Stimulated activated CD4-positive, alpha-beta T cell treated with anti-CD3 and anti-CD28 coated beads, Interleukin-4, amount 100 ng/mL, for 24 hours (primary cell): ENCODE results near the gene C5orf15.
"Not testable (repeated sequence)": the region's sequence is repeated elsewhere in the genome, so short reads cannot be mapped to it uniquely, and the experiment has no call there.

Experiments used
- DNase-seq: peaks from one replicate; pipeline ENCODE4 v3.0.0-alpha.2; 2020

C5orf15 gene

DNA sequence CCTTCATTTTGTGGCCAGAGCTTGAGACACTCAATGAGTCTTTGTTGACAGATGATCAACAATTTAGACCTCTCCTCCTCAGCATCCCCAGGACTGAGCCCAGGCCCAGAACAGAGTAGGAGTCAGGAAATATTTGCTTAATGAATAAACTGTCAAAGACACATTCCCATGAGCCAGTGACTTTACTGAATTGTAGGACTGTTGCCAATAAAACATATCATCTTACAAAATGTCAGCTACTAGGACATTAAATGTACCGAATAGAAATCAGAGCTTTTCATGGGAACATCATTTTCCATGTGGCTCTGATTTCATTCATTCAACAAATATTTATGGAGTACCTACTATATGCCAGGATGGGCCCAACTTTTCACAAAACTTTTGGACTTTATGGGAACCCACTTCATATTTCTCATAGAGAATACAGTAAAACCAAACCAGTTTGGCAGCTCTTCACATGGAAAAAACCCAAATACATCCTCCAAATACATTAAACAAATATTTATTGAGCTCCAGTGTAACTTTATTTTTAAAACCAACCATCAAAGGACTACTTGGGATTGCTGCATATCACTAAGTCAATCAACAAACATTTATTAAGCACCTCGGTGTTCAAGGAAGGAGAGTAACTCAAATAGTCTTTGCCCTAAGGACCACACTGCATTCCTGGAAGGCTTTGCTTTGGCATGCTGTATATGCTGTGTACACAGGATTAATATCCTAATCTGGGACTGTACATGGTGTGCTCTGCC, 24.9 kb upstream of the C5orf15 start:
- DNase-seq, result no peak

DNA sequence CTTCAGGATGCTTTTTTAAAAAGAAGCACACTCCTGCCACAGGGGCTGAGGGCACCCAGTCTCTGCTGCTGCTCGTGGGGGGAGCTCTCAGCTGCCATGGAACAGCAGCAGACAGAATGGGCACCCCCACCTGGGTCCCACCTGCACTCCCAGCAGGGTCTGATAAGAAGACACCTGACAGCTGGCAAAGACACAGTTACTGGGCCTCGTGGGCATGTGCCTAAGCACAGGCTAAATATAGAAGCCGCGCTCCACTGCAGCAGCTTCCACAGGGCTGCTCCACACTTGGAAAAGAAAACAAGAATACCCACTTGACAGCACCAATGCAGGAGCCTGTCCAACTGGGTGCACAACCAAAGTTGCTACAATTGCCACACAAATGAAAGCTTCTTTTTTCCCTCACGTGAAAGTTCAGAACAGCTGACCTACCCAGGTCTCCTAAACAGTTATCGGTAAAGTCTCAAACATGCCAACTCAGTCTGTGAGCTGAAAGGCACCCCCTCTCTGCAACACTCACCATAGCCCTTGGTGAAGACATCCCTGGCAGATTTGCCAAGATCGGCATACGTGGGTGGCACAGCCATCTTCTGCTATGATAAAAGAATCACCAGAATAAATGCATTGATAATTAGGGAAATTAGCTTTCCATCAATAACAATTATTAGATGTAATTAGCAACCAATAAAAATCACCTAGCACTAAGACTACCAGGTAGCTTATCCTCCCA, 24.2 kb upstream of the C5orf15 start:
- DNase-seq, result no peak

DNA sequence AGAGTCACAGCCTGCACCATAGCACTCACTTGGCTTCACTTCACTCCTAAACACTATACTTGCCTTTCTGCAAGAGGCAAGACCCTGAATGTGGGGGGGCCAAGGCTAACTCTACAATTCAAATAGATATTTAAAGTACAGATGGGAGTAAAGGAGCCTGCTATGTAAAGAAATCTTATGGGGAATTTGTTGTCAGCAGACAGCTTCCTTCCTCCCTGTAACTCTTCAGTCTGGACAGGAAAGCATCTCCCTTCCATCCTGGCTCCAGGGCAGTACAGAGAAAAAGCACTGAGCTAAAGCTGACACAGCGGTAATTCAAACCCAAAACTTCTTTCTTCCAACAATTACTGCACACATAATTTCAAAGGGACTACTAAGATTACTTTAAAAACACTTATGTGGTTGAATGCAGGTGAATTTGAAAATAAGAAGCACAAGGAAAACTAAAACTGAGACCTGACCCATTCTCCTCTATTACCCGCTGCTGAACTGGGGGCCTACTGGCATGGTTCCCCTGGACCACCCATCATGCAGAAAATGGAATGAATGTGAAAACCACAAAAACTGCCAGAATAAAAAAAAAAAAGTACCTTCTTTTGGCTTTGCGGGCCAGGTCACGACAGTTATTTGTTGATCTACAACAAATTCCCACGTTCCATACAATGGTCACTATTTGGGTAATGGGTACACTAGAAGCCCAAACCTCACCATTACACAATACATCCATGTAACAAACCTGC, 22.9 kb upstream of the C5orf15 start:
- no peak for DNase-seq

DNA sequence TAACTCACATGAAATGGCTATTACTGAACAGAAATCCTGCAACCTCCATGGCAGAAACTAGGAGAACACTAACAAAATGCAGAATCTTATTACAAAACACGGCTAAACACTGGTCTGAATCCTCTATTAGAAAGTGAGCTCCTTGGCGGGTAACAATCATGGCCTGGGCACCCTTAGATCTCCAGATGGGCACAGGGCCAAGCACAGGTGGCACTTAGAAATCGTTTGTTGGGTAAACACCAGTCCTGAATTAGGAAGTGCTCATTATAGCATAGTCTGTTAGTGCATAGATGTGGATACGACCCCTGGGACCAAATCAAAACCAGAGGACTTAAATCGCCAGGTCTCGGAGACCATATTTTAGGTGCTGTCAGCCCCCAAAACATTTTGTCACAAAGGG, 22.0 kb upstream of the C5orf15 start:
- DNase-seq, result no peak

DNA sequence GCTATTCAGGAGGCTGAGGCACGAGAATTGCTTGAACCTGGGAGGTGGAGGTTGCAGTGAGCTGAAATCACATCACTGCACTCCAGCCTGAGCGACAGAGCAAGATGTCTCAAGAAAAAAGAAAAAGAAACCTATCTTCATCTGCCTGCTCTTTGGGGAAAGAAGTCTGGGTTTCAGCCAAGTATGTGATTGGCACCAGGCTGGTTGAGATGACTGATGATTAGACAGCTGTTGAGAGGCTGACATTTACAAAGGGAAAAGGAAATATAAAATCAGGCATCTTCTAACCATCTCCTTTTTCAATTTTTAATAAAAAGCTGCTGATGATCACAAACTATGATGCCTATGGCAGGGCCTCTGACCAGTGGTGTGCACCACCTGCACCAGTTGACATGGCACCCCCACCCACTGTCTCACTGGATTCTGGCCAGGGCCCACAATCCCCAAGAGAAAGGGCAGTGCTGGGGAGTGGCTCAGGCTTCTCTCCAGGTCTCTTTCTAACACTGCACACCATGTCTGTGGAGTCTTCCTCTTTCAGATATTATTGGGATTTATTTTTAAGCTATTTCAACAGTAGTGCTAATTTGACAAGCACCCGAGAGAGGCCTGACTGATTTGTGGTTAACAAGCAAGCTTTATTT, 17.2 kb upstream of the C5orf15 start:
- DNase-seq, result no peak

DNA sequence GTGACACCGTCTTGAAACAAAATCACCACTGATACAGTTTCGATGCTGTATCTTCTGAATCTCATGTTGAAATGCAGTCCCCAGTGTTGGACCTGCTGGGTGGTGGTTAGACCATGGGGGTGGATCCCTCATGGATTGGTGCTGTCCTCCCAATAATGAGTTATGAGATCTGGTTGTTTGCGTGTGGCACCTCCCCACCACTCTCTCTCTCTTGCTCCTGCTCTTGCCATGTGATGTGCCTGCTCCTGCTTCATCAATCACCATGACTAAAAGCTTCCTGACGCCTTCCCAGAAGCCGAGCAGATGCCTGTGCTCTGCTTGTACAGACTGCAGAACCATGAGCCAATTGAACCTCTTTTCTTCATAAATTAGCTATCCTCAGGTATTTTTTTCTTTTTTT, 15.2 kb upstream of the C5orf15 start:
- DNase-seq, result no peak

DNA sequence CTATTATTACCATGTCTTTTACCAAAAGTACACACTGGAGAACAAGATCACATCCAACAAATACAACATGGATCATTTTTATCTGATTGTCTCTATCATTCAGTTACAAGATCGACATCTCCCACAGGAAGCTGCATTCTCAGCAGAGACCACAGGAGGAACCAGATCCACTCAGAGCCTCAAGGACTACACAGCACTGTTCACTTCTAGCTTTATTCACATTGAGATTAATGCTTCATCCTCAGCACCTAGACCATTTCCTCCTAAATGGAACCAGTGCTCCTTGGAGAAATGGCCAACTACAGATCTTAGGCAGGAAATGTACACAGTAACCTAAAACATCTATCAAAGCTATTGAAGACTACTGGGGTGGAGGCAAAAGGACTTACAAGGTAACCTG, 13.3 kb upstream of the C5orf15 start:
- DNase-seq, result no peak

DNA sequence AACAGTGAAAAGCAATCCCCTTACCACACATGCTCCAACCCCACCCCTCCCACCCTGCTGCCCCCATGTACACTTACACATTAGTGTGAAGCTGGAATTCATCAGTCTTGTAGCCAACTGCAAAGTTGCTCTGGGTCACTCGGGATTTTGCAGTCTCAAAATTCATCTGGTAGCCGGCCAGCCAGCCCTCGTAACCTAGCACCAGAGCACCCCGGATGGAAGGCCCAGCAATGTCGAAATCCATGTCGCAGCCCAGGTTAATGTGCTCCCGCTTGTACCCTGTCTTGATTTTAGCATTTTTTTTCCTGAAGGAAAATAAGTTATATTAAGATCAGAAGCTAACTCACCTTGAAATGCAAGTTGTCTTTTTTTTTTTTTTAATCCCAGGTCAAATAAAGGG, 12.2 kb upstream of the C5orf15 start:
- no peak for DNase-seq

DNA sequence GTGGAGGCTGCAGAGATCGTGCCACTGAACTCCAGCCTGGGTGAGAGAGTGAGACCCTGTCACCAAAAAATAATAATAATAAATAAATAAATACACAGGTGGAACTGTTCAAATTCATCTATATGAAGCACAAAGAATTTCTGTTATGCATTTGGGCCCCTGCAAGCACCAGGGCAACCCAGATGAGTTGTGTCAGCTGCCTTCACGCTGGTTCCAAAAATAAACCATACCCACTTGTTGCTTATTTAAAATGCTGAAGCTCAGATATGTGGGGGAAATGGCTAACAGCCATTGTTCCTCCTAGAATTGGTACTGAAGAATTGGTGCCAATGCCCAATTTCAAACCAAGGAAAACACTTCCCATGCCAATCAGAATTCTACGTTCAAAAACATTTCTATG, 10.5 kb upstream of the C5orf15 start:
- DNase-seq, result no peak

DNA sequence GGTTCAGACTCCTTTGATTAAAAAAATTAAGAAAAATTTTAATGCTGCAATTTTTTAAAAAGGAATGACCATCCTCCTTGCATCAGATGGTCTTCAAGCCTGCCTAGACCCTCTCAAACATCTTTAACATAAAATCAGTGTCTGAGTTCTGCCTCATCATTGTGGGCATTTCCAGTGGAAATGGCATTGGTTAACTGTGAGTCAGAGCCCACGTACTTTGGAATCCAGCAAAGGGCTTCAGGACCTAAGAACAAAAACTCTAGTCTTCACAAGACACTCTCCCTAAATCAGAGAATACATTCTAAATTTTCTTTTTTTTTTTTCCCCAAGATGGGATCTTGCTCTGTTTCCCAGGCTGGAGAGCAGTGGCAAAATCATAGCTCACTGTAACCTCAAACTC, 9.4 kb upstream of the C5orf15 start:
- DNase-seq, result no peak

DNA sequence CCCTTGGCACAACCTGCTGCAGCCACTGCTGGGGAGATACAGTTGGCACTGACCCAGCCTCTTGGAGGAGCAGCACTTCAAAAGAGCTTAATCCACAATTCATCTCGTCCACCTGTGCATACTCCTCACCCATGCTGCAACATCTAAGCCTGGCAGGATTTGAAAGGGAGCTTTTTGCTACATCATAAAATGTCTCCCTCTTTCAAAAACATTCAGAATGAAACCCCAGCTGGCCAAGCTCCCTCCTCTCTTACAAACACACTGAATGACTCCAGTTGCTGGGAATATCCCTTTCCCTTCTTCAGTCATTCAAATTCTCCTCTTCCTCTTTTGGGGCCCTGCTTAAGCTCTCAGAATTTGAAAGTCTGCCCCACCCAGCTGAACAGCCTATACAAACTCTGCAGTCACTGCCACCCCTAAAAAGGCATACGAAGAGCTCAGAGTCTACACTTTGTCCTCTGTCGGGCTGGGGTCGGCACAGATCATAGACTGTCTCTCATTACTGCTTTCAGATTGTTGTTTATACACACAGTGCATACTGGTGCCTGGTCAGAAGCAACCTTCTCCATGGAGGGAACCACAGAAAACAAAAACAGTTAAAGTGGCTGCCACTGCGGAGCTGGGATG, 8.8 kb upstream of the C5orf15 start:
- DNase-seq, result no peak

DNA sequence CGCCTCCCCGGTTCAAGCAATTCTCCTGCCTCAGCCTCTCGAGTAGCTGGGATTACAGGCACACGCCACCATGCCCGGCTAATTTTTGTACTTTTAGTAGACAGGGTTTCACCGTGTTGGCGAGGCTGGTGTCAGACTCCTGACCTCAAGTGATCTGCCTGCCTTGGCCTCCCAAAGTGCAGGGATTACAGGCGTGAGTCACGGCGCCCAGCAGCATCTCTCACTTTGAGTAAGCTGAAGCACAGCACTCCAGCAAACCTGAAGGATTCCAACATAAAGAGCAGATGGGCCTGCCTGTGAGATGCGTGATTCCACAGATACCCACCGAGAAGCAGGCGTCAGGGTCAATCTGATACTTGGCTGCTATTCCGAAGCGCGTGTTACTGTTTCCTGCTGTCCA, 7.1 kb upstream of the C5orf15 start:
- DNase-seq, result not testable (repeated sequence)

DNA sequence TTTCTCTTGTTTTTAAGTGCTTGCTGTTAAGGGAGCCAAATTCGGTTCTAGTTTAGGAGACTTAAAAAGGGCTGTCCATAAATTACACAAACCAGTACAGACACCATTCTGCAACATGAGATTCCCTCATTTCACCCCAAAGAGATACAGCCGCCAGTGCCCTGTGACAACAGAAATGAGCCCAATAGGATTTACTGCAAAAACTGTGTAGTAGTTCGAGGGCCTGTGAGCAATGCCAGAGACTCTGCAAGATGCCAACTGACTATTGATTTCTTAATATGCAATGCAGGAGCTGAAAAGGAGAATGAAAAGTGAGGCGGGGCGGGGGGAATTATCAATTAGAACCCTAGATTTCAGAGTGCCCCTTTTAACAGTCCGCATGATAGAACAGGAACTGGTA, 5.7 kb upstream of the C5orf15 start:
- DNase-seq, result no peak

DNA sequence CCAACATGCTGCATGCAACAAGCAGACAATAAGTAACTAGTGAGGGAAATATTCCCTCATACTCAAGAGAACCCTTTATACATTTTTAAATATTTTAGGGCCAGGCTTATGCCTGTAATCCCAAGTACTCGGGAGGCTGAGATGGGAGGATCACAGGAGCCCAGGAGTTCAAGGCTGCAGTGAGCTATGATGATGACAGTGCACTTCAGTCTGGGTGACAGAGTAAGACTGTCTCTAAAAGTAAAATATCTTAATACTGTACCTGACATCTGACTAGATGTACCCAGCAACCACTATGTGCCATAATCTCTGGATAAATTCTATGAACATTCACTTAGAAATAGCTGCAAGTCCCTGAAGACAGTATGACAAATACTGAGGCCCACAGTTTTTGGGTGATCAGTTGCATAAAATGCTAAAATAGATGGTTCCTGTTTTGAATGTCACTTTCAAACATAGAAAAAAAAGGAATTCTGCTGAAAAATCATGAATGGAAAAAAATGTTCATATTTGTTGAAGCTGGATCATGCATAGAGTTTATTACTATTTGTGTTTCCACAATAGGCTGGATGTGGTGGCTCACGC, 2.0 kb upstream of the C5orf15 start:
- no peak for DNase-seq

DNA sequence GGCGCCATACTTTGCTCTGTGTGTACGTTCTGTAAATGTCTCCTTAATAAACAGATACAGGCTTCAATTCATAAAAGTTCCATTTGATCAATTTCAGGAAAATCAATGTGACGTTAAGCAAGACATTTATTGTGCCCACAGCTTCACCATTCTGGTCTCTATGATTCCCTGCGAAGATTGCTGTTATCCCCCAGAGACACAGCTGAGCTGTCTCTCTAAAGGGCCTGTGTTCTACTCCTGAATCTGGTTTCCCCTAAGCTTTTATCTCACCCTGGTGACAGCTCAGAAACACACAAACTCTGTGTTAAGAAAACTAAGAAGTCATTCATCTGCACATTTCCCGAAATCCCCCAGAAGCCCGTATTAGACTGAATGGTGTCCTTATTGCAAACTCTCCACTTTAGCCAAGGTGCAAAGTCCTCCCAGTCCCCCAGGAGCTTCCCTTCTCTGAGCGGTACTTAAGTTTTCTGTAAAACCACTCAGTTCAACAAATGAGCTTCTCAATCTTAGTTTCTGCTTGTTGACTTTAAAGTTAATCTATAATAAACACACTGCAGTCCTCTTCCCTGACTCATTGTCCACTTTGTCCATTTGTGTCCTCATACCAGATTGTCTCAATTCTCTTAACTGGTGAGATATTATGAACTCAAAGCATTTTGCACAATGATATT, 1.4 kb upstream of the C5orf15 start:
- no peak for DNase-seq

DNA sequence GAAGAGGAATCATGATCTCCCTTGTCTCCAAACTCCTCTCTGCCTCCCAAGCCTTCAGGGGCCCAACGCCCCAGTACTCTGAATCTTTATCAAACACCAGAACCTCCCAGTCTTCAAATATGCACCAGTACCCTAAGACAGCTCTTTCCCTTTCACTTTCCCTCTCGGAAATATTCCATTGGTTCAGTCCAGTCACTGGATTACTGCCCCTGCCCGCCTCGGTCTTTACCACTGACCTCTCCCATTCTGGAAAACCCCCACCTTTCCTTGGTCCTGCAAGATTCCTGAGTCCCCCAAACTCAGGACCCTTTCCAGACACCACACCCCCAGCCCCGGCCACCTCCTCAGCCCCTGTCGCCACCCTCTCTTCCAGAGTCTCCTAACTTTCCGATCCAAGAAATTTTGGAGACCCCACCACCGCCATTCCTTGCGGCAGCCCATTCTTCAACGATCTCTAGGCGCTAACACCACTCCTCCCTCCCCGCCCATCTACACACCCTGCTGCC, 674 bp downstream of the C5orf15 start:
- no peak for DNase-seq

DNA sequence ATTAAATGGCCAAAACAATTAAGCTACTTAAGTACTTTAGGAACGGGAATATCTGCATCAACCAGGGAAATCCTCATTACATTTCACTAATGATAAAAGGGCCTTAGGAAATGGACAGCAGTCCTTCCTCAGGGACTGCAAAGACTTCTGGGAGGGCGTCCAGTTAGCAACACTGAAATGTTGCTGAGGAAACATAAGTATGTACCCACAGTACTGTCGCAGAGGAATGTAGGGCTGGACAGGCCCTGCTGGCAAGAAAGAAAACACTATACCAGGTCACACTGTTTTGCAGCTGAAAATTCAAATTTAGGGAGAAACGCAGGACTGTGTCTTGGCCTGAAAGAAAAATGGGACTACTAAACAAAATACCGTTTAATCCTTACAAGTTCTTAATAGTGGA, 1.3 kb downstream of the C5orf15 start:
- no peak for DNase-seq

DNA sequence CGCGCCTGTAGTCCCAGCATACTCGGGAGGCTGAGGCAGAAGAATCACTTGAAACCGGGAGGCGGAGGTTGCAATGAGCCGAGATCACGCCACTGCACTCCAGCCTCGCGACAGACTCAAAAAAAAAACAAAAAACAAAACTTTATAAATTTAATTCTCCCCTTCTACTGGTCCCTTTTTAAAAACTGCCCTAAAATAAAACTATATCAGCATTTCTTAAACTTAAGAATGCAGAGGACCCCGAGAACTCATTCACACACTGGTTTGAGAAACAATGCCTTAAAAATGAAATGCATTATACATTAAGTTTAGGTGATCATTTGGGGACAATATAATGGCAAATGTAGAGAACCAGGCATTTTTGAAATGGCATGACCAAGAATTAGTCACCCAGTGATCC, 2.3 kb downstream of the C5orf15 start:
- DNase-seq, result no peak

DNA sequence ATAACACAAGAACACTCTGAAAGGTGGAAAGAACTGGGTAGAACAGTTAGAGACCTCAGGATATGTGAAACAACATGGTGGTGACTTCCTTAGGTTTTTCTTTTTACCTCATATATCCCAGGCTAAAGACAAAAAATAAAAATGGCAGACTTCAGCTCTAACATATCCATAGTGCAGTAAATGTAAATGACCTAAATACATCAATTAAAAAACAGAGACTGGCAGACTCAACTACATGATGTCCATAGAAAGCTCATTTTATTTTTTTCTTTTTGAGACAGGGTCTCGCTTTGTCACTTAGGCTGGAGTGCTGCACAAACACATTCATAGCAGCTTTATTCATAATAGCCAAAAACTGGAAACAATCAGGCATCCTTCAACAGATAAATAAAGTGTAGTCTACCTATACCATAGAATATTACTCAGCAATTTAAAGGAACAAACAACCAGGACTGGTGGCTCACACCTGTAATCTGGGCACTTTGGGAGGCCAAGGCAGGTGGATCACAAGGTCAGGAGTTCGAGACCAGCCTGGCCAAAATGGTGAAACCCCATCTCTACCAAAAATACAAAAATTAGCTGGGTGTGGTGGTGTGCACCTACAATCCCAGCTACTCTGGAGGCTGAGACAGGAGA, 4.8 kb downstream of the C5orf15 start:
- DNase-seq, result no peak

DNA sequence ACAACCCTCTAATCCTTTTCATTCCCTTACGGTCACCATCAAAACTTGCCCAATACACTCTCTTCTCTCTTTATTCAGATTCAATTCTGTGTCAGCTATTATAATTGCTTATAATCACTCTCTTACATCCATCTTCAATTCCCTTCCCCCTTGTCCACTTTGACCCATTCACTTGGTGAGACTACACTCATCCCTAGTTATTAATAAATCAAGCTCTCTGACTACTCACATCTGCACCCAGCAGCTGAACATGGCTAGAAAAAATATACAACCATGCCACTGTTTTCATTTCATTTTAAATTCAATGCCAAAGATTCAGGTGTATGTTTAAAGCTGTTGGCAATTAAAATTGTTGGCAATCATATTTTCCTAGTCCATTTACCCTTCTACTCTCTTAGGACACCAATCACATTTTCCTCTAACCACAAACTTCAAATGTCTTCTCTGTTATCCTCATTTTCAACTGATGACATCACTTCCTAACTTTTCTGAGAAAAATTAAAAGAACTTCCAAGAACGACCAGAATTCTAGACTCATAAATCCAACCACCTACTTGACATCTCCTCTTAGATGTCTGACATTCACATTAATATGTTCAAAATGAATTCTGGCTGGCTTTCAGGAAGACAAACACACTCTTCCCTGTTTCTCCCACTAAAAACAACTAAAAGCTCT, 5.5 kb downstream of the C5orf15 start:
- DNase-seq, result no peak

DNA sequence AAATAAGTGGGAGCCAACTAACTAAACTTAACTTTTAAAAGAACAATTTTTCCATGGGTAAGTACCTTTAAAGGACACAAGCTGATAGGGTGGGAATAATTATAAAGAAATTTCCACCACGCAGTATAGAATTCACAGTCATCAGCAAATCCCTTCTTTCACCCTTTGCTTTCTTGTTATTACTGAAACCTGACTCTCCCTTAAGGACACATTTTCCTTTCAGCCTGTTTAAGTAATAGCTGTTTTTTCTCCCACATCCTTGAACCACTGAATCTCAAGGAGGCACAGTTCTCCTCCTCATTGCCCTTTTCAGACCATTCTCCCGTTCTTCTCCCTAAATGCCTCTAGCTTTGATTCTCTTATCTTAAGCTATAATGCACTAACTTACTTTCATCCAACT, 6.3 kb downstream of the C5orf15 start:
- DNase-seq, result no peak
